K562 (cell line): ENCODE data around the gene TOMM6. TPM values are rescaled to one million over a fixed set of nuclear protein-coding genes. Genes with fewer than 3 reads are reported as not detected.
A peak's percentile ranks its signal among the peaks of the same experiment; 100 is the strongest.

Experiments
- ETS1 ChIP-seq: conservative IDR thresholded peaks from 2 replicates; pipeline ENCODE4 v1.6.1; 2011; ENCODE audit warnings: low read depth, mild to moderate bottlenecking, low read length; ENCODE audit not compliant: control insufficient read depth
- FOXP1 ChIP-seq: sonication (generic); formaldehyde crosslinking; IDR thresholded peaks from 2 replicates; pipeline ENCODE4 v1.8.0; 2022; ENCODE audit warnings: mild to moderate bottlenecking, missing genetic modification reagents
- MEF2A ChIP-seq: IDR thresholded peaks from 2 replicates; pipeline ENCODE4 v1.6.1; 2011; ENCODE audit warnings: low read depth, mild to moderate bottlenecking, low read length, moderate library complexity; ENCODE audit not compliant: control insufficient read depth
- NR2C2 ChIP-seq, 2 experiments: fragments of 200-800 bp in 1 of 2; sonication (Bioruptor generic) in 1 of 2; sonication (generic) in 1 of 2; formaldehyde crosslinking in 1 of 2; IDR thresholded peaks; 2 replicates each; pipeline versions ENCODE4 v1.6.1 to v1.8.0; 2016 to 2022; ENCODE audit warnings: mild to moderate bottlenecking in 1 of 2, missing compliant biosample characterization in 1 of 2, missing genetic modification characterization in 1 of 2, missing genetic modification reagents in 1 of 2
- POLR2AphosphoS5 ChIP-seq: IDR thresholded peaks from 2 replicates; pipeline ENCODE4 v1.6.1; 2011; ENCODE audit warnings: mild to moderate bottlenecking, low read depth, low read length, moderate library complexity; ENCODE audit not compliant: control insufficient read depth, insufficient read depth
- POLR2B ChIP-seq: fragments of 450-650 bp; IDR thresholded peaks from 2 replicates; pipeline ENCODE4 v1.6.1; 2018; ENCODE audit warnings: low read depth; ENCODE audit not compliant: partially characterized antibody
- PPARD ChIP-seq: fragments of 250-450 bp; sonication (Bioruptor Pico); IDR thresholded peaks from 2 replicates; pipeline ENCODE4 v1.8.0; 2022; ENCODE audit warnings: inconsistent platforms, mild to moderate bottlenecking, moderate library complexity
- SAFB2 ChIP-seq: fragments of 200-400 bp; formaldehyde crosslinking; IDR thresholded peaks from 2 replicates; pipeline ENCODE4 v1.6.1; 2018; ENCODE audit warnings: borderline replicate concordance, low read length, low read depth, moderate library complexity; ENCODE audit not compliant: severe bottlenecking
- XRCC3 ChIP-seq: fragments of 450-650 bp; IDR thresholded peaks from 2 replicates; pipeline ENCODE4 v1.6.1; 2017; ENCODE audit warnings: mild to moderate bottlenecking, moderate library complexity
- ZC3H11A ChIP-seq: IDR thresholded peaks from 2 replicates; pipeline ENCODE4 v1.6.1; 2012; ENCODE audit warnings: low read depth, low read length, improper control_type of control experiment
- ZC3H8 ChIP-seq: fragments of 450-650 bp; IDR thresholded peaks from 2 replicates; pipeline ENCODE4 v1.6.1; 2017
- ZNF224 ChIP-seq: sonication (generic); formaldehyde crosslinking; IDR thresholded peaks from 2 replicates; pipeline ENCODE4 v1.8.0; 2022; ENCODE audit warnings: mild to moderate bottlenecking, missing genetic modification reagents
- ZNF764 ChIP-seq: fragments of 250-450 bp; sonication (Bioruptor Pico); IDR thresholded peaks from 2 replicates; pipeline ENCODE4 v1.4.0; 2020; ENCODE audit warnings: low read depth, mild to moderate bottlenecking, moderate library complexity
- ZZZ3 ChIP-seq: fragments of 450-650 bp; IDR thresholded peaks from 2 replicates; pipeline ENCODE4 v1.6.1; 2016; ENCODE audit warnings: antibody characterized with exemption, mild to moderate bottlenecking, moderate library complexity
- polyA plus RNA-seq, 8 experiments: library from polyadenylated mRNA; depleted of rRNA in 4 of 8; stranded (reverse) in 5 of 8; unstranded in 3 of 8; fragments of >200 nt; fragmentation: Nextera tagmentation in 2 of 8; fragmentation: Illumina TruSeq in 1 of 8; extraction: Ambion mirVana in 2 of 8; extraction: Trizol in 1 of 8; gene quantifications; 2 replicates each; pipeline versions ENCODE4 v1.2.1 to v1.2.3, GENCODE V29; 2011 to 2014; ENCODE audit warnings: inconsistent platforms in 1 of 8, missing spikeins in 1 of 8
- total RNA-seq, 7 experiments: library from RNA; depleted of rRNA in 6 of 7; stranded (reverse); fragments of >200 nt in 6 of 7; fragmentation: Illumina TruSeq in 2 of 7; extraction: Trizol in 2 of 7; gene quantifications; 2 replicates each; pipeline versions ENCODE4 v1.2.1 to v1.2.3, GENCODE V29; 2011 to 2021; ENCODE audit warnings: low replicate concordance in 1 of 7
- TF ChIP-seq, protein P1 (sequence below): sonication (generic); formaldehyde crosslinking; IDR thresholded peaks from 2 replicates; pipeline ENCODE4 v1.4.0; 2020; ENCODE audit warnings: mild to moderate bottlenecking, missing genetic modification reagents
- TF ChIP-seq, protein P2 (sequence below): fragments of 250-450 bp; sonication (Bioruptor Pico); IDR thresholded peaks from 2 replicates; pipeline ENCODE4 v1.5.0; 2021
- TF ChIP-seq, protein P3 (sequence below): IDR thresholded peaks from 3 replicates; pipeline ENCODE4 v1.6.1; 2011; ENCODE audit warnings: borderline replicate concordance, mild to moderate bottlenecking; ENCODE audit not compliant: insufficient read length, insufficient read depth
- TF ChIP-seq, protein P4 (sequence below), 3 experiments: IDR thresholded peaks in 2 of 3; conservative IDR thresholded peaks in 1 of 3; 2 replicates each; pipeline ENCODE4 v1.5.1; 2011 to 2012; ENCODE audit warnings: low read length in 3 of 3, mild to moderate bottlenecking in 3 of 3, control low read depth in 2 of 3, improper control_type of control experiment in 1 of 3, inconsistent platforms in 1 of 3, low read depth in 1 of 3, mixed read lengths in 1 of 3, moderate library complexity in 1 of 3; ENCODE audit not compliant: insufficient read depth in 2 of 3
- TF ChIP-seq, protein P5 (sequence below): fragments of 250-450 bp; sonication (Bioruptor Pico); IDR thresholded peaks from 2 replicates; pipeline ENCODE4 v1.8.0; 2022; ENCODE audit warnings: moderate library complexity, mild to moderate bottlenecking, inconsistent platforms

TOMM6 gene
- total and polyA plus RNA-seq, 9 of the 15 experiments (the other 6 are each of a cell fraction or from before 2014, with no cell fraction given), result 380 to 2,097 (median 1,065) TPM

DNA sequence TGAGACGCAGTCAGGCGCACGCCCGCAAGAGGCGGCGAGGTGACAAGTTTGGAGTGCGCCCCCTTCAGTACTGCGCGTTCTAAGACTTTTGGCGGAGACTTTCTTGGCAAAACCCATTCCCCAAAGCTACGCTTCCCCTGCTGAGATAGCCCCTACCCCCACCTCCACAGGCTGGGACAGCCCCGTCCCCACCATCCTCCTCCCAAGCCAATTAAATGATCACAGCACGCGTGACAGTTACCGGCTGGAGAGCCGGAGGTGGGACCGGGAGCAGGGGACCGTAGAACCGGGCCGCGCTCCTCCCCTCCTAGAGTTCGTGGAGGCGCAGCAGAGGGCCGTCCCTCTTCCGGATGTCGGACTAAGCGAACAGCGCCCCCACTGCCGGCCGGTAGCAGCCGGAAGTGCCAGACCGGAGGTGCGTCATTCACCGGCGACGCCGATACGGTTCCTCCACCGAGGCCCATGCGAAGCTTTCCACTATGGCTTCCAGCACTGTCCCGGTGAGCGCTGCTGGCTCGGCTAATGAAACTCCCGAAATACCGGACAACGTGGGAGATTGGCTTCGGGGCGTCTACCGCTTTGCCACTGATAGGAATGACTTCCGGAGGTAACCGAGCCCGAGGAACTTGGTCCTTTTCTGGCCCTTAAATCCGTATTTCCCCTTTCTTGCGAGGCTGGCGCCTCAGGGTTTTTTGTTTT is at the start of gene TOMM6 (continued):
- TF ChIP-seq, protein P1, sequence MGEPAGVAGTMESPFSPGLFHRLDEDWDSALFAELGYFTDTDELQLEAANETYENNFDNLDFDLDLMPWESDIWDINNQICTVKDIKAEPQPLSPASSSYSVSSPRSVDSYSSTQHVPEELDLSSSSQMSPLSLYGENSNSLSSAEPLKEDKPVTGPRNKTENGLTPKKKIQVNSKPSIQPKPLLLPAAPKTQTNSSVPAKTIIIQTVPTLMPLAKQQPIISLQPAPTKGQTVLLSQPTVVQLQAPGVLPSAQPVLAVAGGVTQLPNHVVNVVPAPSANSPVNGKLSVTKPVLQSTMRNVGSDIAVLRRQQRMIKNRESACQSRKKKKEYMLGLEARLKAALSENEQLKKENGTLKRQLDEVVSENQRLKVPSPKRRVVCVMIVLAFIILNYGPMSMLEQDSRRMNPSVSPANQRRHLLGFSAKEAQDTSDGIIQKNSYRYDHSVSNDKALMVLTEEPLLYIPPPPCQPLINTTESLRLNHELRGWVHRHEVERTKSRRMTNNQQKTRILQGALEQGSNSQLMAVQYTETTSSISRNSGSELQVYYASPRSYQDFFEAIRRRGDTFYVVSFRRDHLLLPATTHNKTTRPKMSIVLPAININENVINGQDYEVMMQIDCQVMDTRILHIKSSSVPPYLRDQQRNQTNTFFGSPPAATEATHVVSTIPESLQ (CRISPR knock-in tag), result no peak
- TF ChIP-seq ZZZ3, result peak; percentile 86
- TF ChIP-seq SAFB2, result no peak
- TF ChIP-seq ZNF764, result no peak
- peak; percentile 86 for TF ChIP-seq NR2C2 (CRISPR knock-in tag; IDR thresholded peaks at IDR 0.05)
- TF ChIP-seq NR2C2 (tag; IDR thresholded peaks at IDR 0.05), result peak; percentile 86
- peak; percentile 16 for TF ChIP-seq MEF2A
- no peak for TF ChIP-seq ZNF224 (CRISPR knock-in tag)
- peak; percentile 87 for TF ChIP-seq ETS1
- no peak for TF ChIP-seq XRCC3
- TF ChIP-seq, protein P2, sequence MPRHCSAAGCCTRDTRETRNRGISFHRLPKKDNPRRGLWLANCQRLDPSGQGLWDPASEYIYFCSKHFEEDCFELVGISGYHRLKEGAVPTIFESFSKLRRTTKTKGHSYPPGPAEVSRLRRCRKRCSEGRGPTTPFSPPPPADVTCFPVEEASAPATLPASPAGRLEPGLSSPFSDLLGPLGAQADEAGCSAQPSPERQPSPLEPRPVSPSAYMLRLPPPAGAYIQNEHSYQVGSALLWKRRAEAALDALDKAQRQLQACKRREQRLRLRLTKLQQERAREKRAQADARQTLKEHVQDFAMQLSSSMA (CRISPR knock-in tag), result 0 out of 2 replicates have a peak, but pooled peaks have one; percentile 72
- TF ChIP-seq ZC3H11A, result peak; percentile 84; the same call in 1 of the 2 replicates
- TF ChIP-seq POLR2B, result peak; percentile 93
- peak; percentile 35; the same call in 1 of the 2 replicates for TF ChIP-seq ZC3H8
- TF ChIP-seq FOXP1 (CRISPR knock-in tag), result peak; percentile 38
- TF ChIP-seq PPARD (CRISPR knock-in tag), result no peak
- TF ChIP-seq, protein P3, sequence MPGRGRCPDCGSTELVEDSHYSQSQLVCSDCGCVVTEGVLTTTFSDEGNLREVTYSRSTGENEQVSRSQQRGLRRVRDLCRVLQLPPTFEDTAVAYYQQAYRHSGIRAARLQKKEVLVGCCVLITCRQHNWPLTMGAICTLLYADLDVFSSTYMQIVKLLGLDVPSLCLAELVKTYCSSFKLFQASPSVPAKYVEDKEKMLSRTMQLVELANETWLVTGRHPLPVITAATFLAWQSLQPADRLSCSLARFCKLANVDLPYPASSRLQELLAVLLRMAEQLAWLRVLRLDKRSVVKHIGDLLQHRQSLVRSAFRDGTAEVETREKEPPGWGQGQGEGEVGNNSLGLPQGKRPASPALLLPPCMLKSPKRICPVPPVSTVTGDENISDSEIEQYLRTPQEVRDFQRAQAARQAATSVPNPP, result no peak
- TF ChIP-seq POLR2AphosphoS5, result peak; percentile 95
- TF ChIP-seq, protein P4, sequence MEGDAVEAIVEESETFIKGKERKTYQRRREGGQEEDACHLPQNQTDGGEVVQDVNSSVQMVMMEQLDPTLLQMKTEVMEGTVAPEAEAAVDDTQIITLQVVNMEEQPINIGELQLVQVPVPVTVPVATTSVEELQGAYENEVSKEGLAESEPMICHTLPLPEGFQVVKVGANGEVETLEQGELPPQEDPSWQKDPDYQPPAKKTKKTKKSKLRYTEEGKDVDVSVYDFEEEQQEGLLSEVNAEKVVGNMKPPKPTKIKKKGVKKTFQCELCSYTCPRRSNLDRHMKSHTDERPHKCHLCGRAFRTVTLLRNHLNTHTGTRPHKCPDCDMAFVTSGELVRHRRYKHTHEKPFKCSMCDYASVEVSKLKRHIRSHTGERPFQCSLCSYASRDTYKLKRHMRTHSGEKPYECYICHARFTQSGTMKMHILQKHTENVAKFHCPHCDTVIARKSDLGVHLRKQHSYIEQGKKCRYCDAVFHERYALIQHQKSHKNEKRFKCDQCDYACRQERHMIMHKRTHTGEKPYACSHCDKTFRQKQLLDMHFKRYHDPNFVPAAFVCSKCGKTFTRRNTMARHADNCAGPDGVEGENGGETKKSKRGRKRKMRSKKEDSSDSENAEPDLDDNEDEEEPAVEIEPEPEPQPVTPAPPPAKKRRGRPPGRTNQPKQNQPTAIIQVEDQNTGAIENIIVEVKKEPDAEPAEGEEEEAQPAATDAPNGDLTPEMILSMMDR (IDR thresholded peaks at IDR 0.05 in 2 of 3, conservative IDR thresholded peaks at IDR 0.05 in 1 of 3; ENCODE audit: insufficient read depth in 2 of 3, low read depth in 1 of 3, low read length in 3 of 3), result peak; percentile 96 to 97 (median 97)
- TF ChIP-seq, protein P5, sequence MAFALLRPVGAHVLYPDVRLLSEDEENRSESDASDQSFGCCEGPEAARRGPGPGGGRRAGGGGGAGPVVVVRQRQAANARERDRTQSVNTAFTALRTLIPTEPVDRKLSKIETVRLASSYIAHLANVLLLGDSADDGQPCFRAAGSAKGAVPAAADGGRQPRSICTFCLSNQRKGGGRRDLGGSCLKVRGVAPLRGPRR, result no peak
